ENCODE results near the gene NLN. TPM values are rescaled to one million over a fixed set of nuclear protein-coding genes. Genes with fewer than 3 reads are reported as not detected.

NLN gene
- total and polyA plus RNA-seq, 2 donors (not counting 1 experiment from before 2014, with no cell fraction given): 29.2 to 33.7 TPM

DNA sequence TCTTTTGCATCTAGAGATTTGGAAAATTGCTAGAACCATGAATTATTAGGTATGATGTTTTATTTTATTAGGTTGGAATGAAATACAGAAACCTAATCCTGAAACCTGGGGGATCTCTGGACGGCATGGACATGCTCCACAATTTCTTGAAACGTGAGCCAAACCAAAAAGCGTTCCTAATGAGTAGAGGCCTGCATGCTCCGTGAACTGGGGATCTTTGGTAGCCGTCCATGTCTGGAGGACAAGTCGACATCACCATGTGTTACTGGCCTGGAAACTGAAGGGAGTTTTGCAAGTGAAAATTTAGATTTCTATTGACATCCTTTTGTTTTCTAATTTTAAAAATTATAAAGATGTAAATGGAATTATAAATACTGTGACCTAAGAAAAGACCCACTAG is 100.7 kb downstream of the NLN start:
- Histone ChIP-seq H3K36me3 (ENCODE audit: control insufficient read depth, insufficient read depth, low read length) (no peaks in the 10 kb centered on the region), H3K4me2 (ENCODE audit: extremely low read depth, insufficient read depth, low read length) (no peak overlapping the region), H2AFZ (ENCODE audit: low read length) (no peak overlapping the region), H3K4me1 (ENCODE audit: control insufficient read depth, extremely low read depth, insufficient read depth, low read length) (no peaks in the 10 kb centered on the region), H3K79me2 (ENCODE audit: control insufficient read depth, insufficient read depth, low read length) (no peaks in the 10 kb centered on the region), H3K9me3 (ENCODE audit: control insufficient read depth, insufficient read depth, low read depth, low read length) (no peaks in the 10 kb centered on the region), H3K4me3 (replicated peaks in 1 of 4; ENCODE audit: control extremely low read depth in 1 of 4, insufficient read depth in 1 of 4, low read depth in 3 of 4, low read length in 4 of 4) (no peak overlapping the region), H3K27me3 (ENCODE audit: control insufficient read depth, insufficient read depth, low read length) (no peaks in the 10 kb centered on the region), H3K9ac (ENCODE audit: insufficient read depth, low read length) (no peak overlapping the region), H3K27ac (ENCODE audit: insufficient read depth, low read length) (no peak overlapping the region), H4K20me1 (ENCODE audit: control insufficient read depth, extremely low read depth, insufficient read depth, low read length) (no peaks in the 10 kb centered on the region)
- TF ChIP-seq EZH2 (IDR thresholded peaks at IDR 0.05; ENCODE audit: low read length, missing control alignments): no peak
- TF ChIP-seq, protein P1, sequence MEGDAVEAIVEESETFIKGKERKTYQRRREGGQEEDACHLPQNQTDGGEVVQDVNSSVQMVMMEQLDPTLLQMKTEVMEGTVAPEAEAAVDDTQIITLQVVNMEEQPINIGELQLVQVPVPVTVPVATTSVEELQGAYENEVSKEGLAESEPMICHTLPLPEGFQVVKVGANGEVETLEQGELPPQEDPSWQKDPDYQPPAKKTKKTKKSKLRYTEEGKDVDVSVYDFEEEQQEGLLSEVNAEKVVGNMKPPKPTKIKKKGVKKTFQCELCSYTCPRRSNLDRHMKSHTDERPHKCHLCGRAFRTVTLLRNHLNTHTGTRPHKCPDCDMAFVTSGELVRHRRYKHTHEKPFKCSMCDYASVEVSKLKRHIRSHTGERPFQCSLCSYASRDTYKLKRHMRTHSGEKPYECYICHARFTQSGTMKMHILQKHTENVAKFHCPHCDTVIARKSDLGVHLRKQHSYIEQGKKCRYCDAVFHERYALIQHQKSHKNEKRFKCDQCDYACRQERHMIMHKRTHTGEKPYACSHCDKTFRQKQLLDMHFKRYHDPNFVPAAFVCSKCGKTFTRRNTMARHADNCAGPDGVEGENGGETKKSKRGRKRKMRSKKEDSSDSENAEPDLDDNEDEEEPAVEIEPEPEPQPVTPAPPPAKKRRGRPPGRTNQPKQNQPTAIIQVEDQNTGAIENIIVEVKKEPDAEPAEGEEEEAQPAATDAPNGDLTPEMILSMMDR (conservative IDR thresholded peaks at IDR 0.05 in 1 of 2, IDR thresholded peaks at IDR 0.05 in 1 of 2; ENCODE audit: low read depth in 1 of 2, low read length in 2 of 2): no peak
- peak in 1 of 2 donors; percentile 22 for DNase-seq (ENCODE audit: low read depth in 2 of 2)

DNA sequence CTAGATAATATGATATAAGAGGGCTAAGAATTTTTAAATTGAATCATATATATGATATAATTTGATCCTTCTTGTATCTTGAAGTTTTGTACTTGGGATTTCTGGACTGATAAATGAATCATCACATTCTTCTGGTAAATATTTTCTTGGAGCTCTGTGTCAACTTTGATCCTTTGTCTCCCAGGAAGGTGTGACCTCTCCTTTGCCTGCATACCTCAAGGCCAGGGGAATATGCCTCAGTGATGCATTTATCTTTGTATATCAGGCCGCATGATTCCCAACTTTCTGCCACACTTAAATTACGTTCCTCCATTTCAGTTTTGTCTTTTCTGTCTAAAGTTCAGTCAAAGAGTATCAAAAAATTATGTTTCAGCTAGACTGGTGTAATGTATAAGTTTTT is 101.2 kb downstream of the NLN start:
- H3K27ac ChIP-seq (ENCODE audit: insufficient read depth, low read length): no peak overlapping the region
- no peak overlapping the region for H2AFZ ChIP-seq (ENCODE audit: low read length)
- no peaks in the 10 kb centered on the region for H4K20me1 ChIP-seq (ENCODE audit: control insufficient read depth, extremely low read depth, insufficient read depth, low read length)
- no peaks in the 10 kb centered on the region for H3K79me2 ChIP-seq (ENCODE audit: control insufficient read depth, insufficient read depth, low read length)
- no peak overlapping the region for H3K9ac ChIP-seq (ENCODE audit: insufficient read depth, low read length)
- DNase-seq (ENCODE audit: low read depth in 2 of 2): peak in 1 of 2 donors; percentile 58
- no peaks in the 10 kb centered on the region for H3K9me3 ChIP-seq (ENCODE audit: control insufficient read depth, insufficient read depth, low read depth, low read length)
- H3K27me3 ChIP-seq (ENCODE audit: control insufficient read depth, insufficient read depth, low read length): no peaks in the 10 kb centered on the region
- H3K4me2 ChIP-seq (ENCODE audit: extremely low read depth, insufficient read depth, low read length): no peak overlapping the region
- H3K4me1 ChIP-seq (ENCODE audit: control insufficient read depth, extremely low read depth, insufficient read depth, low read length): peaks cover 4% of the 10 kb centered on the region
- H3K4me3 ChIP-seq (replicated peaks in 1 of 4; ENCODE audit: control extremely low read depth in 1 of 4, insufficient read depth in 1 of 4, low read depth in 3 of 4, low read length in 4 of 4): no peak overlapping the region
- H3K36me3 ChIP-seq (ENCODE audit: control insufficient read depth, insufficient read depth, low read length): no peaks in the 10 kb centered on the region
- TF ChIP-seq, protein P1 (conservative IDR thresholded peaks at IDR 0.05 in 1 of 2, IDR thresholded peaks at IDR 0.05 in 1 of 2; ENCODE audit: low read depth in 1 of 2, low read length in 2 of 2): no peak
- TF ChIP-seq EZH2 (IDR thresholded peaks at IDR 0.05; ENCODE audit: low read length, missing control alignments): no peak

DNA sequence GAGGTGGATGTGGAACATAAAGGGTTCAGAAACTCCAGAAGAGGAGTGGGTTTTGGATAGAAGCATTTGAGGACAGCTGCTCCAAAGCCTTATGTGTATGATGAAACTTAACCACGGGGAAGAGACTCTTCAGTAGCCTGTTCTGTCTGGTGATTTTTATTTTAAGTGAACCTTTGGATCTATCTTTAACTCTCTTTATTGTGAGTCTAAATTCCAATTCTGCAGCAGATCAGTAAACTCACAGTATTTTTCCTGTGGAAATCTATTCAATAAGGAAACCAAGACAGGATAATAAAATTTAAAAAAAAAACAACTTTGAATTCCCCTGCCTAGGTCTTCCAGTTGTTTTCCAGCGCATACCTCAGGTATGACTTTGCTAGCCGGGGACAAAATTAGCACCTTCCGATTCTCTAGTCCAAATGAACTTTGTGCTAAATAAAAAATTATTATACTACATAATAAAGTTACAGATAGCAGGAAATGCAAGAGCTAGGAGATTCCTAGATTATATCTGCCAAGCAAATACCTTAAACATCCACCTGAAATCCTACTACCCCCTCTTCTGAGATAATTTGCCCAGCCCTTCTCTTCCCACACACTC is 101.9 kb downstream of the NLN start:
- Histone ChIP-seq H3K4me1 (ENCODE audit: control insufficient read depth, extremely low read depth, insufficient read depth, low read length) (peaks cover 4% of the 10 kb centered on the region), H3K4me2 (ENCODE audit: extremely low read depth, insufficient read depth, low read length) (no peak overlapping the region), H2AFZ (ENCODE audit: low read length) (no peak overlapping the region), H3K27me3 (ENCODE audit: control insufficient read depth, insufficient read depth, low read length) (no peaks in the 10 kb centered on the region), H3K27ac (ENCODE audit: insufficient read depth, low read length) (no peak overlapping the region), H4K20me1 (ENCODE audit: control insufficient read depth, extremely low read depth, insufficient read depth, low read length) (no peaks in the 10 kb centered on the region), H3K79me2 (ENCODE audit: control insufficient read depth, insufficient read depth, low read length) (no peaks in the 10 kb centered on the region), H3K36me3 (ENCODE audit: control insufficient read depth, insufficient read depth, low read length) (no peaks in the 10 kb centered on the region), H3K9me3 (ENCODE audit: control insufficient read depth, insufficient read depth, low read depth, low read length) (no peaks in the 10 kb centered on the region), H3K9ac (ENCODE audit: insufficient read depth, low read length) (no peak overlapping the region), H3K4me3 (replicated peaks in 1 of 4; ENCODE audit: control extremely low read depth in 1 of 4, insufficient read depth in 1 of 4, low read depth in 3 of 4, low read length in 4 of 4) (no peak overlapping the region)
- no peak for DNase-seq (ENCODE audit: low read depth in 2 of 2)
- TF ChIP-seq EZH2 (IDR thresholded peaks at IDR 0.05; ENCODE audit: low read length, missing control alignments): no peak
- TF ChIP-seq, protein P1 (conservative IDR thresholded peaks at IDR 0.05 in 1 of 2, IDR thresholded peaks at IDR 0.05 in 1 of 2; ENCODE audit: low read depth in 1 of 2, low read length in 2 of 2): no peak

Data from fibroblast of lung (primary cell).